ENCODE measurements around the gene STPG4.

STPG4 gene

DNA sequence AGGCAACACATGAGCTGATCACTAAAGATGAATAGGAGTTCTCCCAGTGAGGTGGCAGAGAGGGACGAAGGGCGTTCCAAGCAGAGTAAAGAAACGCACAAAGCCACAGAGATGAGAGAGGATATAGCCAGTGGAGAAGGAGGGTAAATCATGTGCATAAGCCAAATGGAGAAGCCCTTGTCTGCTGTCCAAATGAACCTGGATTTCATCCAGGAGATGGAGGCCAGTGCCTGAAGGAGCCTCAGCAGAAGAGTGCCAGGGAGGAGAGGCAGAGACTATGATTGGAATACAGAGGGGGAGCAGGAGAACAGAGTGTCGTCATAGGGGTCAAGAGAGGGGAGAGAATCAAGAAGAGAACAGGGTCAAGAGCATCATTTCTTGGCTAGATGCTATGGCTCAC is 48.9 kb upstream of the STPG4 start:
- TF ChIP-seq POU6F1 (CRISPR knock-in tag; IDR thresholded peaks at IDR 0.05; ENCODE audit: borderline replicate concordance, low read depth) = no peak
- TF ChIP-seq, protein P1, sequence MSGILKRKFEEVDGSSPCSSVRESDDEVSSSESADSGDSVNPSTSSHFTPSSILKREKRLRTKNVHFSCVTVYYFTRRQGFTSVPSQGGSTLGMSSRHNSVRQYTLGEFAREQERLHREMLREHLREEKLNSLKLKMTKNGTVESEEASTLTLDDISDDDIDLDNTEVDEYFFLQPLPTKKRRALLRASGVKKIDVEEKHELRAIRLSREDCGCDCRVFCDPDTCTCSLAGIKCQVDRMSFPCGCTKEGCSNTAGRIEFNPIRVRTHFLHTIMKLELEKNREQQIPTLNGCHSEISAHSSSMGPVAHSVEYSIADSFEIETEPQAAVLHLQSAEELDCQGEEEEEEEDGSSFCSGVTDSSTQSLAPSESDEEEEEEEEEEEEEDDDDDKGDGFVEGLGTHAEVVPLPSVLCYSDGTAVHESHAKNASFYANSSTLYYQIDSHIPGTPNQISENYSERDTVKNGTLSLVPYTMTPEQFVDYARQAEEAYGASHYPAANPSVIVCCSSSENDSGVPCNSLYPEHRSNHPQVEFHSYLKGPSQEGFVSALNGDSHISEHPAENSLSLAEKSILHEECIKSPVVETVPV (CRISPR knock-in tag; IDR thresholded peaks at IDR 0.05) = no peak
- TF ChIP-seq CSDC2 (CRISPR knock-in tag; IDR thresholded peaks at IDR 0.05) = no peak
- TF ChIP-seq SNAI2 (CRISPR knock-in tag; IDR thresholded peaks at IDR 0.05) = no peak
- no peak for TF ChIP-seq ZFP30 (CRISPR knock-in tag; IDR thresholded peaks at IDR 0.05)
- TF ChIP-seq RARB (CRISPR knock-in tag; IDR thresholded peaks at IDR 0.05) = no peak
- TF ChIP-seq ZNF565 (CRISPR knock-in tag; conservative IDR thresholded peaks at IDR 0.05; ENCODE audit: low read depth) = no peak
- TF ChIP-seq ISL1 (CRISPR knock-in tag; IDR thresholded peaks at IDR 0.05) = no peak
- TF ChIP-seq ZNF8 (CRISPR knock-in tag; IDR thresholded peaks at IDR 0.05) = no peak
- TF ChIP-seq, protein P2, sequence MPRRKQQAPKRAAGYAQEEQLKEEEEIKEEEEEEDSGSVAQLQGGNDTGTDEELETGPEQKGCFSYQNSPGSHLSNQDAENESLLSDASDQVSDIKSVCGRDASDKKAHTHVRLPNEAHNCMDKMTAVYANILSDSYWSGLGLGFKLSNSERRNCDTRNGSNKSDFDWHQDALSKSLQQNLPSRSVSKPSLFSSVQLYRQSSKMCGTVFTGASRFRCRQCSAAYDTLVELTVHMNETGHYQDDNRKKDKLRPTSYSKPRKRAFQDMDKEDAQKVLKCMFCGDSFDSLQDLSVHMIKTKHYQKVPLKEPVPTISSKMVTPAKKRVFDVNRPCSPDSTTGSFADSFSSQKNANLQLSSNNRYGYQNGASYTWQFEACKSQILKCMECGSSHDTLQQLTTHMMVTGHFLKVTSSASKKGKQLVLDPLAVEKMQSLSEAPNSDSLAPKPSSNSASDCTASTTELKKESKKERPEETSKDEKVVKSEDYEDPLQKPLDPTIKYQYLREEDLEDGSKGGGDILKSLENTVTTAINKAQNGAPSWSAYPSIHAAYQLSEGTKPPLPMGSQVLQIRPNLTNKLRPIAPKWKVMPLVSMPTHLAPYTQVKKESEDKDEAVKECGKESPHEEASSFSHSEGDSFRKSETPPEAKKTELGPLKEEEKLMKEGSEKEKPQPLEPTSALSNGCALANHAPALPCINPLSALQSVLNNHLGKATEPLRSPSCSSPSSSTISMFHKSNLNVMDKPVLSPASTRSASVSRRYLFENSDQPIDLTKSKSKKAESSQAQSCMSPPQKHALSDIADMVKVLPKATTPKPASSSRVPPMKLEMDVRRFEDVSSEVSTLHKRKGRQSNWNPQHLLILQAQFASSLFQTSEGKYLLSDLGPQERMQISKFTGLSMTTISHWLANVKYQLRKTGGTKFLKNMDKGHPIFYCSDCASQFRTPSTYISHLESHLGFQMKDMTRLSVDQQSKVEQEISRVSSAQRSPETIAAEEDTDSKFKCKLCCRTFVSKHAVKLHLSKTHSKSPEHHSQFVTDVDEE (CRISPR knock-in tag; IDR thresholded peaks at IDR 0.05) = no peak
- TF ChIP-seq GLIS3 (CRISPR knock-in tag; IDR thresholded peaks at IDR 0.05) = no peak
- TF ChIP-seq ZFP3 (CRISPR knock-in tag; IDR thresholded peaks at IDR 0.05) = no peak
- TF ChIP-seq ESRRG (CRISPR knock-in tag; IDR thresholded peaks at IDR 0.05) = no peak
- no peak for TF ChIP-seq ARNTL (CRISPR knock-in tag; IDR thresholded peaks at IDR 0.05; ENCODE audit: borderline replicate concordance, low read depth)
- TF ChIP-seq PPARA (CRISPR knock-in tag; IDR thresholded peaks at IDR 0.05; ENCODE audit: borderline replicate concordance) = no peak
- no peak for ATAC-seq

- ATAC-seq = no peak
Observed at GRCh38 chr2:47201224-47201623, 46.1 kb upstream of the STPG4 start.

More at GRCh38 chr2:47201224-47201623, 46.1 kb upstream of the STPG4 start:
- TF ChIP-seq TCF4 (CRISPR knock-in tag; IDR thresholded peaks at IDR 0.05; ENCODE audit: borderline replicate concordance) (no peak), ZFP3 (CRISPR knock-in tag; IDR thresholded peaks at IDR 0.05) (no peak), TOX (CRISPR knock-in tag; IDR thresholded peaks at IDR 0.05; ENCODE audit: borderline replicate concordance) (no peak), POU6F1 (CRISPR knock-in tag; IDR thresholded peaks at IDR 0.05; ENCODE audit: borderline replicate concordance, low read depth) (no peak), CSDC2 (CRISPR knock-in tag; IDR thresholded peaks at IDR 0.05) (no peak), RARB (CRISPR knock-in tag; IDR thresholded peaks at IDR 0.05) (no peak), PPARA (CRISPR knock-in tag; IDR thresholded peaks at IDR 0.05; ENCODE audit: borderline replicate concordance) (no peak), ZFP30 (CRISPR knock-in tag; IDR thresholded peaks at IDR 0.05) (no peak), ESRRG (CRISPR knock-in tag; IDR thresholded peaks at IDR 0.05) (no peak), ZNF565 (CRISPR knock-in tag; conservative IDR thresholded peaks at IDR 0.05; ENCODE audit: low read depth) (no peak), CREB5 (CRISPR knock-in tag; IDR thresholded peaks at IDR 0.05; ENCODE audit: low read depth) (no peak), BACH2 (CRISPR knock-in tag; IDR thresholded peaks at IDR 0.05; ENCODE audit: borderline replicate concordance) (no peak), SNAI2 (CRISPR knock-in tag; IDR thresholded peaks at IDR 0.05) (no peak), ZNF8 (CRISPR knock-in tag; IDR thresholded peaks at IDR 0.05) (no peak)
- TF ChIP-seq, protein P3, sequence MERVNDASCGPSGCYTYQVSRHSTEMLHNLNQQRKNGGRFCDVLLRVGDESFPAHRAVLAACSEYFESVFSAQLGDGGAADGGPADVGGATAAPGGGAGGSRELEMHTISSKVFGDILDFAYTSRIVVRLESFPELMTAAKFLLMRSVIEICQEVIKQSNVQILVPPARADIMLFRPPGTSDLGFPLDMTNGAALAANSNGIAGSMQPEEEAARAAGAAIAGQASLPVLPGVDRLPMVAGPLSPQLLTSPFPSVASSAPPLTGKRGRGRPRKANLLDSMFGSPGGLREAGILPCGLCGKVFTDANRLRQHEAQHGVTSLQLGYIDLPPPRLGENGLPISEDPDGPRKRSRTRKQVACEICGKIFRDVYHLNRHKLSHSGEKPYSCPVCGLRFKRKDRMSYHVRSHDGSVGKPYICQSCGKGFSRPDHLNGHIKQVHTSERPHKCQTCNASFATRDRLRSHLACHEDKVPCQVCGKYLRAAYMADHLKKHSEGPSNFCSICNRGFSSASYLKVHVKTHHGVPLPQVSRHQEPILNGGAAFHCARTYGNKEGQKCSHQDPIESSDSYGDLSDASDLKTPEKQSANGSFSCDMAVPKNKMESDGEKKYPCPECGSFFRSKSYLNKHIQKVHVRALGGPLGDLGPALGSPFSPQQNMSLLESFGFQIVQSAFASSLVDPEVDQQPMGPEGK (CRISPR knock-in tag; IDR thresholded peaks at IDR 0.05; ENCODE audit: borderline replicate concordance) = no peak
- TF ChIP-seq, protein P1 (CRISPR knock-in tag; IDR thresholded peaks at IDR 0.05) = no peak
